PFSK-1 (cell line): ENCODE data around the gene SLC25A48.

ENCODE experiments used
- FOXP2 ChIP-seq: optimal IDR thresholded peaks from 2 replicates; pipeline ENCODE3; 2011; ENCODE audit warnings: borderline replicate concordance, control low read depth, inconsistent platforms; ENCODE audit not compliant: insufficient read depth; ENCODE audit errors: extremely low read length, extremely low read depth
- POLR2AphosphoS5 ChIP-seq: IDR thresholded peaks from 2 replicates; pipeline ENCODE4 v1.6.1; 2012; ENCODE audit warnings: low read depth, mild to moderate bottlenecking, control low read depth, low read length, moderate library complexity
- SIN3A ChIP-seq: IDR thresholded peaks from 2 replicates; pipeline ENCODE4 v1.6.1; 2012; ENCODE audit warnings: mild to moderate bottlenecking, low read length, moderate library complexity, borderline replicate concordance; ENCODE audit not compliant: insufficient read depth
- TAF1 ChIP-seq: IDR thresholded peaks from 2 replicates; pipeline ENCODE4 v1.6.1; 2012; ENCODE audit warnings: low read length, control low read depth, borderline replicate concordance; ENCODE audit not compliant: insufficient read depth
- TF ChIP-seq, protein P1 (sequence below), 2 experiments: IDR thresholded peaks; 2 replicates each; pipeline versions ENCODE4 v1.6.1 to v1.8.0; 2011 to 2012; ENCODE audit warnings: low read depth in 2 of 2, low read length in 2 of 2, control low read depth in 1 of 2, inconsistent platforms in 1 of 2, mild to moderate bottlenecking in 1 of 2, moderate library complexity in 1 of 2; ENCODE audit not compliant: insufficient read depth in 1 of 2

DNA sequence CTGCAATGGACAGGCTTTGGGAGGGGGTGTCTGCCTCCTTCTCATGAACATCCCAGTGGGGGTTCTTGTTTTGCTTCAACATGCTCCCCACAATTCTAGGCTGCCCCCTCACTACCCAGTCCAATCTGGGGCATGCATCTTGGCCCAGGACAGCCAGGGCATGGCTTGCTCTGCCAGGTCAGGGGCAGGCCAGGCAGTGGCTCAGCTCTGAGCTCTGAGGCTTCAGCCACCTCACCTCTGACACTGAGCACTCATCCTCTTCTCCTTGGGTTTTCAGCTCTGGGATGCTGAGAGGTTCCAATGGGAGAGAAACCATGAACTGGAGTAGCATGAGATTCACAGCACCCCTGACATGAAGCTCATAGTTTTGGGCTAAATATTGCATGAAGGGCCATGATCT lies 11.8 kb downstream of the SLC25A48 start:
- TF ChIP-seq POLR2AphosphoS5, result no peak
- no peak for TF ChIP-seq FOXP2
- no peak for TF ChIP-seq SIN3A
- TF ChIP-seq, protein P1, sequence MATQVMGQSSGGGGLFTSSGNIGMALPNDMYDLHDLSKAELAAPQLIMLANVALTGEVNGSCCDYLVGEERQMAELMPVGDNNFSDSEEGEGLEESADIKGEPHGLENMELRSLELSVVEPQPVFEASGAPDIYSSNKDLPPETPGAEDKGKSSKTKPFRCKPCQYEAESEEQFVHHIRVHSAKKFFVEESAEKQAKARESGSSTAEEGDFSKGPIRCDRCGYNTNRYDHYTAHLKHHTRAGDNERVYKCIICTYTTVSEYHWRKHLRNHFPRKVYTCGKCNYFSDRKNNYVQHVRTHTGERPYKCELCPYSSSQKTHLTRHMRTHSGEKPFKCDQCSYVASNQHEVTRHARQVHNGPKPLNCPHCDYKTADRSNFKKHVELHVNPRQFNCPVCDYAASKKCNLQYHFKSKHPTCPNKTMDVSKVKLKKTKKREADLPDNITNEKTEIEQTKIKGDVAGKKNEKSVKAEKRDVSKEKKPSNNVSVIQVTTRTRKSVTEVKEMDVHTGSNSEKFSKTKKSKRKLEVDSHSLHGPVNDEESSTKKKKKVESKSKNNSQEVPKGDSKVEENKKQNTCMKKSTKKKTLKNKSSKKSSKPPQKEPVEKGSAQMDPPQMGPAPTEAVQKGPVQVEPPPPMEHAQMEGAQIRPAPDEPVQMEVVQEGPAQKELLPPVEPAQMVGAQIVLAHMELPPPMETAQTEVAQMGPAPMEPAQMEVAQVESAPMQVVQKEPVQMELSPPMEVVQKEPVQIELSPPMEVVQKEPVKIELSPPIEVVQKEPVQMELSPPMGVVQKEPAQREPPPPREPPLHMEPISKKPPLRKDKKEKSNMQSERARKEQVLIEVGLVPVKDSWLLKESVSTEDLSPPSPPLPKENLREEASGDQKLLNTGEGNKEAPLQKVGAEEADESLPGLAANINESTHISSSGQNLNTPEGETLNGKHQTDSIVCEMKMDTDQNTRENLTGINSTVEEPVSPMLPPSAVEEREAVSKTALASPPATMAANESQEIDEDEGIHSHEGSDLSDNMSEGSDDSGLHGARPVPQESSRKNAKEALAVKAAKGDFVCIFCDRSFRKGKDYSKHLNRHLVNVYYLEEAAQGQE (IDR thresholded peaks at IDR 0.05; ENCODE audit: insufficient read depth in 1 of 2, low read depth in 2 of 2, low read length in 2 of 2), result no peak
- no peak for TF ChIP-seq TAF1
